ENCODE measurements around the gene HADH.
"Not testable (repeated sequence)": the region's sequence is repeated elsewhere in the genome, so short reads cannot be mapped to it uniquely, and the experiment has no call there.

DNA sequence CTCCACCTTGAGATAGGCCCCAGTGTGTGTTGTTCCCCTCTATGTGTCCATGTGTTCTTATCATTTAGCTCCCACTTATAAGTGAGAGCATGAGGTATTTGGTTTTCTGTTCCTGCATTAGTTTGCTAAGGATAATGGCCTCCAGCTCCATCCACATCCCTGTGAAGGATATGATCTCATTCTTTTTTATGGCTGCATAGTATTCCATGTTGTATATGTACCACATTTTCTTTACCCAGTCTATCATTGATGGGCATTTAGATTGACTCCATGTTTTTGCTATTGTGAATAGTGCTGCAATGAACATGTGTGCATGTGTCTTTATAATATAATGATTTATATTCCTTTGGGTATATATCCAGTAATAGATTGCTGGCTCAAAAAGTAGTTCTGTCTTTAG lies 22.2 kb upstream of the HADH start:
- TF ChIP-seq, protein P1, sequence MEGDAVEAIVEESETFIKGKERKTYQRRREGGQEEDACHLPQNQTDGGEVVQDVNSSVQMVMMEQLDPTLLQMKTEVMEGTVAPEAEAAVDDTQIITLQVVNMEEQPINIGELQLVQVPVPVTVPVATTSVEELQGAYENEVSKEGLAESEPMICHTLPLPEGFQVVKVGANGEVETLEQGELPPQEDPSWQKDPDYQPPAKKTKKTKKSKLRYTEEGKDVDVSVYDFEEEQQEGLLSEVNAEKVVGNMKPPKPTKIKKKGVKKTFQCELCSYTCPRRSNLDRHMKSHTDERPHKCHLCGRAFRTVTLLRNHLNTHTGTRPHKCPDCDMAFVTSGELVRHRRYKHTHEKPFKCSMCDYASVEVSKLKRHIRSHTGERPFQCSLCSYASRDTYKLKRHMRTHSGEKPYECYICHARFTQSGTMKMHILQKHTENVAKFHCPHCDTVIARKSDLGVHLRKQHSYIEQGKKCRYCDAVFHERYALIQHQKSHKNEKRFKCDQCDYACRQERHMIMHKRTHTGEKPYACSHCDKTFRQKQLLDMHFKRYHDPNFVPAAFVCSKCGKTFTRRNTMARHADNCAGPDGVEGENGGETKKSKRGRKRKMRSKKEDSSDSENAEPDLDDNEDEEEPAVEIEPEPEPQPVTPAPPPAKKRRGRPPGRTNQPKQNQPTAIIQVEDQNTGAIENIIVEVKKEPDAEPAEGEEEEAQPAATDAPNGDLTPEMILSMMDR (IDR thresholded peaks at IDR 0.05) = not testable (repeated sequence)
- TF ChIP-seq POLR2A (IDR thresholded peaks at IDR 0.05) = not testable (repeated sequence)

Measured in lower leg skin (tissue), 3 donors.